ENCODE data around the gene TMEM128.
A peak's percentile ranks its signal among the peaks of the same experiment; 100 is the strongest.
"Not testable (repeated sequence)": the region's sequence is repeated elsewhere in the genome, so short reads cannot be mapped to it uniquely, and the experiment has no call there.

The TMEM128 gene

GRCh38 chr4:4248029-4248884 is at the start of gene TMEM128:
Gene TMEM128, minus strand, starts transcription at chr4:4248223. Its CDS starts 21 bp downstream, at chr4:4248202.
- DNase-seq (ENCODE audit: low spot score): peak; percentile 97

- no peak for DNase-seq (ENCODE audit: low spot score)
Observed at GRCh38 chr4:4296283-4296846, 48.3 kb upstream of the TMEM128 start.

GRCh38 chr4:4293279-4293678 is 45.3 kb upstream of the TMEM128 start:
- DNase-seq (ENCODE audit: low spot score): no peak

- DNase-seq (ENCODE audit: low spot score): peak; percentile 99
Observed at GRCh38 chr4:4289941-4290850, 42.2 kb upstream of the TMEM128 start, which contains the start of the genes LYAR and ZBTB49. Gene LYAR, minus strand, starts transcription at chr4:4290154. Its CDS starts 6,412 bp downstream, at chr4:4283742. Gene ZBTB49, plus strand, starts transcription at chr4:4290251. Its CDS starts 9,695 bp downstream, at chr4:4299946.

GRCh38 chr4:4289597-4289940 is 41.5 kb upstream of the TMEM128 start:
- DNase-seq (ENCODE audit: low spot score): no peak

- DNase-seq (ENCODE audit: low spot score): no peak
Observed at GRCh38 chr4:4289055-4289454, 41.0 kb upstream of the TMEM128 start.

GRCh38 chr4:4288098-4288497 is 40.1 kb upstream of the TMEM128 start:
- DNase-seq (ENCODE audit: low spot score): no peak

GRCh38 chr4:4284827-4285618 is 37.0 kb upstream of the TMEM128 start:
- DNase-seq (ENCODE audit: low spot score): no peak

- no peak for DNase-seq (ENCODE audit: low spot score)
Observed at GRCh38 chr4:4281787-4282186, 33.8 kb upstream of the TMEM128 start.

- no peak for DNase-seq (ENCODE audit: low spot score)
Observed at GRCh38 chr4:4277531-4277930, 29.5 kb upstream of the TMEM128 start.

- no peak for DNase-seq (ENCODE audit: low spot score)
Observed at GRCh38 chr4:4274226-4274625, 26.2 kb upstream of the TMEM128 start.

GRCh38 chr4:4271912-4272311 is 23.9 kb upstream of the TMEM128 start:
- no peak for DNase-seq (ENCODE audit: low spot score)

GRCh38 chr4:4270529-4270928 is 22.5 kb upstream of the TMEM128 start:
- no peak for DNase-seq (ENCODE audit: low spot score)

GRCh38 chr4:4269856-4270255 is 21.8 kb upstream of the TMEM128 start:
- DNase-seq (ENCODE audit: low spot score): no peak

- no peak for DNase-seq (ENCODE audit: low spot score)
Observed at GRCh38 chr4:4269331-4269731, 21.3 kb upstream of the TMEM128 start.

GRCh38 chr4:4268776-4269175 is 20.8 kb upstream of the TMEM128 start:
- DNase-seq (ENCODE audit: low spot score): no peak

- no peak for DNase-seq (ENCODE audit: low spot score)
Observed at GRCh38 chr4:4267981-4268380, 20.0 kb upstream of the TMEM128 start.

- peak; percentile 81 for DNase-seq (ENCODE audit: low spot score)
Observed at GRCh38 chr4:4260185-4260751, 12.2 kb upstream of the TMEM128 start.

- no peak for DNase-seq (ENCODE audit: low spot score)
Observed at GRCh38 chr4:4259484-4260100, 11.6 kb upstream of the TMEM128 start.

GRCh38 chr4:4257705-4258104 is 9.7 kb upstream of the TMEM128 start:
- DNase-seq (ENCODE audit: low spot score): not testable (repeated sequence)

- DNase-seq (ENCODE audit: low spot score): no peak
Observed at GRCh38 chr4:4256799-4257198, 8.8 kb upstream of the TMEM128 start.

All from AG08395 (cell line).